Trophoblast cell (in vitro differentiated cells and primary cell): ENCODE data around the gene GTF3C4. TPM values are rescaled to one million over a fixed set of nuclear protein-coding genes. Genes with fewer than 3 reads are reported as not detected.

ENCODE experiments used
- DNase-seq, 2 donors: peaks; one replicate each; pipeline ENCODE4 v3.0.0-alpha.2; 2016
- H2AFZ ChIP-seq: 2 replicates; pipeline ENCODE4 v1.6.1; 2013; ENCODE audit warnings: low read length, moderate library complexity, mild to moderate bottlenecking; ENCODE audit not compliant: insufficient read depth, poor library complexity
- H2AK5ac ChIP-seq: 2 replicates; pipeline ENCODE4 v1.6.1; 2013; ENCODE audit warnings: mild to moderate bottlenecking, low read length
- H2BK120ac ChIP-seq: 2 replicates; pipeline ENCODE4 v1.6.1; 2013; ENCODE audit warnings: low read length, mild to moderate bottlenecking, moderate library complexity; ENCODE audit not compliant: insufficient read depth, poor library complexity
- H2BK12ac ChIP-seq: 2 replicates; pipeline ENCODE4 v1.6.1; 2013; ENCODE audit warnings: mild to moderate bottlenecking, low read length, moderate library complexity
- H2BK5ac ChIP-seq: 2 replicates; pipeline ENCODE4 v1.6.1; 2013; ENCODE audit warnings: low read length, low read depth, moderate library complexity, mild to moderate bottlenecking; ENCODE audit not compliant: poor library complexity
- H3K14ac ChIP-seq: 2 replicates; pipeline ENCODE4 v1.6.1; 2013; ENCODE audit warnings: mild to moderate bottlenecking, low read length
- H3K18ac ChIP-seq: 2 replicates; pipeline ENCODE4 v1.6.1; 2013; ENCODE audit warnings: mild to moderate bottlenecking, low read length
- H3K23ac ChIP-seq: 2 replicates; pipeline ENCODE4 v1.6.1; 2013; ENCODE audit warnings: low read length
- H3K27ac ChIP-seq: 2 replicates; pipeline ENCODE4 v1.5.1; 2013; ENCODE audit warnings: low read depth, mild to moderate bottlenecking, inconsistent platforms, low read length, moderate library complexity
- H3K27me3 ChIP-seq: 2 replicates; pipeline ENCODE4 v1.6.1; 2013; ENCODE audit warnings: inconsistent platforms, mild to moderate bottlenecking, low read length, moderate library complexity; ENCODE audit not compliant: insufficient read depth
- H3K36me3 ChIP-seq, 2 experiments: 1 replicate in 1 of 2; 2 replicates in 1 of 2; pipeline ENCODE4 v1.6.1; 2013; ENCODE audit warnings: low read length in 2 of 2, mild to moderate bottlenecking in 2 of 2, moderate library complexity in 1 of 2; ENCODE audit not compliant: insufficient read depth in 2 of 2, control insufficient read depth in 1 of 2
- H3K4ac ChIP-seq: 2 replicates; pipeline ENCODE4 v1.6.1; 2013; ENCODE audit warnings: low read depth, mild to moderate bottlenecking, low read length, moderate library complexity
- H3K4me1 ChIP-seq, 2 experiments: 1 replicate in 1 of 2; 2 replicates in 1 of 2; pipeline ENCODE4 v1.6.1; 2013; ENCODE audit warnings: low read length in 2 of 2, mild to moderate bottlenecking in 2 of 2, moderate library complexity in 1 of 2; ENCODE audit not compliant: insufficient read depth in 2 of 2, control insufficient read depth in 1 of 2
- H3K4me2 ChIP-seq: 2 replicates; pipeline ENCODE4 v1.6.1; 2013; ENCODE audit warnings: inconsistent platforms, mild to moderate bottlenecking, low read length, moderate library complexity
- H3K4me3 ChIP-seq: 2 replicates; pipeline ENCODE4 v1.5.1; 2013; ENCODE audit warnings: mild to moderate bottlenecking, low read depth, low read length, inconsistent platforms
- H3K79me1 ChIP-seq: one replicate; pipeline ENCODE4 v1.6.1; 2013; ENCODE audit warnings: low read length
- H3K79me2 ChIP-seq: 2 replicates; pipeline ENCODE4 v1.6.1; 2013; ENCODE audit warnings: low read length, mild to moderate bottlenecking; ENCODE audit not compliant: control insufficient read depth, insufficient read depth, poor library complexity
- H3K9ac ChIP-seq: 2 replicates; pipeline ENCODE4 v1.6.1; 2013; ENCODE audit warnings: mild to moderate bottlenecking, low read length
- H3K9me3 ChIP-seq: 2 replicates; pipeline ENCODE4 v1.6.1; 2013; ENCODE audit warnings: low read depth, mild to moderate bottlenecking, control low read depth, inconsistent platforms, low read length; ENCODE audit not compliant: insufficient read depth
- H4K12ac ChIP-seq: 2 replicates; pipeline ENCODE4 v1.6.1; 2013; ENCODE audit warnings: low read depth, mild to moderate bottlenecking, low read length, moderate library complexity
- H4K8ac ChIP-seq: 2 replicates; pipeline ENCODE4 v1.6.1; 2013; ENCODE audit warnings: low read depth, mild to moderate bottlenecking, low read length, moderate library complexity
- H4K91ac ChIP-seq: one replicate; pipeline ENCODE4 v1.6.1; 2013; ENCODE audit warnings: low read depth, mild to moderate bottlenecking, low read length, moderate library complexity
- WGBS: extraction: QIAGEN DNeasy Blood & Tissue Kit; methylation state at CpG from one replicate; pipeline ENCODE4 v1.1.7; 2013; ENCODE audit warnings: missing lambda C conversion rate; ENCODE audit not compliant: insufficient read length, insufficient coverage; ENCODE audit errors: extremely low coverage; 5-methylcytosine and 5-hydroxymethylcytosine counted together
- polyA plus RNA-seq: library from polyadenylated mRNA; stranded (reverse); fragments of 200-250 nt; gene quantifications from 2 replicates; pipeline ENCODE4 v1.2.3, GENCODE V29; 2013

The GTF3C4 gene, protein sequence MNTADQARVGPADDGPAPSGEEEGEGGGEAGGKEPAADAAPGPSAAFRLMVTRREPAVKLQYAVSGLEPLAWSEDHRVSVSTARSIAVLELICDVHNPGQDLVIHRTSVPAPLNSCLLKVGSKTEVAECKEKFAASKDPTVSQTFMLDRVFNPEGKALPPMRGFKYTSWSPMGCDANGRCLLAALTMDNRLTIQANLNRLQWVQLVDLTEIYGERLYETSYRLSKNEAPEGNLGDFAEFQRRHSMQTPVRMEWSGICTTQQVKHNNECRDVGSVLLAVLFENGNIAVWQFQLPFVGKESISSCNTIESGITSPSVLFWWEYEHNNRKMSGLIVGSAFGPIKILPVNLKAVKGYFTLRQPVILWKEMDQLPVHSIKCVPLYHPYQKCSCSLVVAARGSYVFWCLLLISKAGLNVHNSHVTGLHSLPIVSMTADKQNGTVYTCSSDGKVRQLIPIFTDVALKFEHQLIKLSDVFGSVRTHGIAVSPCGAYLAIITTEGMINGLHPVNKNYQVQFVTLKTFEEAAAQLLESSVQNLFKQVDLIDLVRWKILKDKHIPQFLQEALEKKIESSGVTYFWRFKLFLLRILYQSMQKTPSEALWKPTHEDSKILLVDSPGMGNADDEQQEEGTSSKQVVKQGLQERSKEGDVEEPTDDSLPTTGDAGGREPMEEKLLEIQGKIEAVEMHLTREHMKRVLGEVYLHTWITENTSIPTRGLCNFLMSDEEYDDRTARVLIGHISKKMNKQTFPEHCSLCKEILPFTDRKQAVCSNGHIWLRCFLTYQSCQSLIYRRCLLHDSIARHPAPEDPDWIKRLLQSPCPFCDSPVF
- 9.4 and 9.5 TPM in 2 replicates for polyA plus RNA-seq

DNA sequence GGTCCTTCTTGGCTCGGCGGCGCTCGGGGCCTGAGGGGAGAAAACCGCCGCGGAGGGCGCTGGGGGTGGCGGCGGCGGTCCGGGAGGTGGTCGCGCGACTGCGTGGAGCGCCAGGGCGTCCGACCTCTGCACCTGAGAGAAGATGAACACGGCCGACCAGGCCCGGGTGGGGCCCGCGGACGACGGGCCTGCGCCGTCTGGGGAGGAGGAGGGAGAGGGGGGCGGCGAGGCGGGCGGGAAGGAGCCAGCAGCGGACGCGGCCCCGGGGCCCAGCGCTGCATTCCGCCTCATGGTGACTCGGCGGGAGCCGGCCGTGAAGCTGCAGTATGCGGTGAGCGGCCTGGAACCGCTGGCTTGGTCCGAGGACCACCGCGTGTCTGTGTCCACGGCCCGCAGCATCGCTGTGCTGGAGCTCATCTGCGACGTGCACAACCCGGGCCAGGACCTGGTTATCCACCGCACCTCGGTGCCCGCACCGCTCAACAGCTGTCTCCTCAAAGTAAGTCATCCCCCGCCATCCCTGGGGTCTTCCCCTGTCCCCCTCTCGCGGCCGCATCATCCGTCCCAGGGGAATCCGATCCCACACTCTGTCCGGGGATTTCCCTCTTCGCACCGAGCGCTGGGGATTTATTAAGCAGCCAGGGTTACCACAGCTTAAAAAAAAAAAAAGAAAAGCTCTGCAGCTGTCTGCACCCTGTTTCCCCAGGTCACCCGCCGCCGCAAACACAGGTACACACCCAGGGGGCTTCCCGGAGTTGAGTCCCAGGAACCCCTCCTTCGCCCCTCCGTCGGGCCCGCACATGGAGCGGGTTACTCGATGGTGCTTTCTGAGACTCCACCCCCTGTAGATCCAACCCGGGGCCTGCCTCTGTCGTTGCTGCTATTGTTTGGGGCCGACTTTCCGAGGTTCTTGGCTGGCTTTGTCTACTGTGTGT lies at the start of gene GTF3C4:
Gene GTF3C4, plus strand, starts transcription at position 8 of the 935 bp plus-strand sequence. Its CDS starts 135 bp downstream, at position 143.
- no CpG with 5 or more reads among the region's 82 CpGs for WGBS
- no peak within 1 kb of the TSS for H3K23ac ChIP-seq

DNA sequence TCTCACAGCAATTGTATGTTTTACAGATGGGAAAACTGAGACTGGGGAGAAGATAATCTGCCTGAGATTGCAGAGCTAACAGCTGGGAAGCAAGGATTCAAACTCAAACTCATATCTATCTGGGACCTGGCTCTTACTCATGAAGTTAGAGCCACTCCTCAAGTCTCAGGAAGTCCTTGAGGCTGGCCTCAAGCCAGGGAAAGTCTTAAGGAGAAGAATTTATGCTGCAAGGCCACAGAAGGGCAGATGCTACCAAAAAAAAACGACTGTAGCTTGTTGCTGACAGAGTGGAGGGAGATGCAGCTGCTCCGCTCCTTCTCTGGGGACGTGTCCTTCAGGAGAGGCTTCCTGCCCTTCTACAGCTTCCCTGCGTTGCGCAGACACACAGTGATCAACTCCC lies 48.1 kb upstream of the GTF3C4 start:
- Histone ChIP-seq H3K27ac (no peak overlapping the region), H3K79me2 (no peaks in the 10 kb centered on the region), H4K91ac (no peak overlapping the region), H2BK120ac (no peak overlapping the region), H2BK5ac (no peak overlapping the region), H3K4me3 (no peak overlapping the region), H3K14ac (no peak overlapping the region), H3K23ac (no peak overlapping the region), H3K9me3 (no peaks in the 10 kb centered on the region), H2AK5ac (no peak overlapping the region), H3K4ac (no peak overlapping the region), H3K4me1 (no peaks in the 10 kb centered on the region), H3K9ac (no peak overlapping the region), H3K4me2 (no peak overlapping the region), H3K27me3 (no peaks in the 10 kb centered on the region), H3K18ac (no peak overlapping the region), H3K79me1 (no peaks in the 10 kb centered on the region), H4K12ac (no peak overlapping the region), H2BK12ac (no peak overlapping the region), H3K36me3 (peaks cover 15 to 25% of the 10 kb centered on the region in 2 experiments), H2AFZ (no peak overlapping the region), H4K8ac (no peak overlapping the region)
- no peak for DNase-seq
- WGBS: no CpG with 5 or more reads among the region's 5 CpGs

More for the DNA sequence above, at the start of gene GTF3C4:
- peak within 1 kb of the TSS; percentile 90 for H2BK120ac ChIP-seq
- peak within 1 kb of the TSS; percentile 97 for H3K9ac ChIP-seq
- peak within 1 kb of the TSS; percentile 96 for H3K27ac ChIP-seq
- no peaks in the 10 kb centered on the region for H3K9me3 ChIP-seq
- peak; percentile 53 to 57 for DNase-seq
- peak within 1 kb of the TSS; percentile 94 for H3K4me3 ChIP-seq
- H4K91ac ChIP-seq: peak within 1 kb of the TSS; percentile 95
- H2AK5ac ChIP-seq: peak within 1 kb of the TSS; percentile 84
- peak within 1 kb of the TSS; percentile 94 for H2AFZ ChIP-seq
- H3K14ac ChIP-seq: peak within 1 kb of the TSS; percentile 94
- H3K79me1 ChIP-seq: peaks cover 13% of the 10 kb centered on the region
- peaks cover 2% of the 10 kb centered on the region in 2 experiments for H3K4me1 ChIP-seq
- peaks cover 16% of the 10 kb centered on the region for H3K79me2 ChIP-seq
- H3K18ac ChIP-seq: peak within 1 kb of the TSS; percentile 96
- H4K8ac ChIP-seq: peak within 1 kb of the TSS; percentile 97
- peak within 1 kb of the TSS; percentile 88 for H3K4me2 ChIP-seq
- no peaks in the 10 kb centered on the region for H3K27me3 ChIP-seq
- H2BK5ac ChIP-seq: peak within 1 kb of the TSS; percentile 83
- H4K12ac ChIP-seq: peak within 1 kb of the TSS; percentile 96
- no peak within 1 kb of the TSS for H2BK12ac ChIP-seq
- peak within 1 kb of the TSS; percentile 87 for H3K4ac ChIP-seq
- H3K36me3 ChIP-seq: no peaks in the 10 kb centered on the region

DNA sequence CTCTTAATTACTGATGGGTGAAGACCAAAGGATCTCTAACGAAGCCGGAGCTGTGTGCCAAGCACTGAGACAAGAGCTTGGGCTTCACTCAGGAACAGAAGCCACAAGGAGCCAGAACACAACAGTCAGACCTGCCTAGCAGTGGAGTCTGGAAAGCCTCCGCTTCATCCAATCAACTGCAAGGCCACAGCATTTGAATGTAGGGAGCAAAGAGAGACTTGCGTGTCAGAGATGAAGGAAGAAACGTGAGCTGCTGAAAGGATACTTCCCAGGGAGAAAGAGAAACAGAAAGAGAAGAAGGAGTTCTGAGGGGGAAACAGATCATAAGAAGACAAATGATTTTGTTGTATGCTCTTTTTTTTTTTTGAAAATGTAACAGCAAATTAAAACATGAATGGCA lies 44.0 kb upstream of the GTF3C4 start:
- Histone ChIP-seq H3K18ac (no peak overlapping the region), H3K4me3 (no peak overlapping the region)

DNA sequence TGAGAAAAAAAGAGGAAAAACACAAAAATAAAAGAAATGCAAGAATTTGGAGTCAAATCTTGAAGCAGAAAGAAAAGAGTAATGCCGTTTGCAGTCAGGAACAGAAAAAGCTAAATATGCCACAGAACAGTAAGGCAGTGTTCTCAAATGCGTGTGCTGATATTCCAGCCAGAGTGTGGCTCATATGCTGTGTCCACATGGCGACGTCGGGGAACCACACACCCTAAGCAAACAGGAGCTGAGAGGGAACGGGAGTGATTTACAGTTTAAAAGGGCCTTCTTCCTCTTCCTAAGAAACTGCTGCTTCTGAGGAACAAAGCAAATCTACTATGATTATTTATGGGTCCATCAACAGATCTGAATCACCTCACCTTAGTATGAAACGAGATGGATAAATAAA lies 43.2 kb upstream of the GTF3C4 start:
- no peak overlapping the region for H2BK5ac ChIP-seq
- no peak overlapping the region for H2BK12ac ChIP-seq
- H3K79me1 ChIP-seq: no peaks in the 10 kb centered on the region
- H3K14ac ChIP-seq: no peak overlapping the region
- H4K8ac ChIP-seq: no peak overlapping the region
- no peak for DNase-seq
- H2AFZ ChIP-seq: no peak overlapping the region
- no peak overlapping the region for H3K4ac ChIP-seq
- no peak overlapping the region for H3K4me3 ChIP-seq
- H3K27me3 ChIP-seq: no peaks in the 10 kb centered on the region
- no peak overlapping the region for H2AK5ac ChIP-seq
- peaks cover 31 to 44% of the 10 kb centered on the region in 2 experiments for H3K36me3 ChIP-seq
- no CpG with 5 or more reads among the region's 7 CpGs for WGBS
- H3K27ac ChIP-seq: no peak overlapping the region
- no peak overlapping the region for H3K18ac ChIP-seq
- H3K4me1 ChIP-seq: no peaks in the 10 kb centered on the region
- H3K9ac ChIP-seq: no peak overlapping the region
- no peak overlapping the region for H4K91ac ChIP-seq
- no peaks in the 10 kb centered on the region for H3K79me2 ChIP-seq
- no peaks in the 10 kb centered on the region for H3K9me3 ChIP-seq
- no peak overlapping the region for H3K23ac ChIP-seq
- no peak overlapping the region for H4K12ac ChIP-seq
- H3K4me2 ChIP-seq: no peak overlapping the region
- H2BK120ac ChIP-seq: no peak overlapping the region

More for the DNA sequence above, 44.0 kb upstream of the GTF3C4 start:
- Histone ChIP-seq H3K4me2 (no peak overlapping the region), H3K27me3 (no peaks in the 10 kb centered on the region), H3K4ac (no peak overlapping the region), H4K91ac (no peak overlapping the region), H3K79me2 (no peaks in the 10 kb centered on the region), H3K36me3 (peaks cover 29 to 45% of the 10 kb centered on the region in 2 experiments), H4K12ac (no peak overlapping the region), H3K9ac (no peak overlapping the region), H3K14ac (no peak overlapping the region), H2AFZ (no peak overlapping the region), H3K27ac (no peak overlapping the region), H3K79me1 (no peaks in the 10 kb centered on the region), H2BK12ac (no peak overlapping the region), H2BK5ac (no peak overlapping the region), H4K8ac (no peak overlapping the region), H3K9me3 (no peaks in the 10 kb centered on the region), H2BK120ac (no peak overlapping the region), H3K4me1 (no peaks in the 10 kb centered on the region), H2AK5ac (no peak overlapping the region), H3K23ac (no peak overlapping the region)
- DNase-seq: no peak
- no CpG with 5 or more reads among the region's 5 CpGs for WGBS
